Right lobe of liver (tissue), 4 donors: ENCODE results near the gene VSTM2L.

Experiments
- POLR2A ChIP-seq: fragments of 450-650 bp; IDR thresholded peaks from one replicate; pipeline ENCODE4 v1.6.1; 2017; ENCODE audit warnings: antibody characterized with exemption, mild to moderate bottlenecking
- TF ChIP-seq, protein P1 (sequence below), 4 donors: fragments of 200-600 bp in 3 of 4; fragments of 450-650 bp in 1 of 4; IDR thresholded peaks; one replicate each; pipeline versions ENCODE4 v1.5.1 to v1.8.0; 2016 to 2022; ENCODE audit warnings: antibody characterized with exemption in 4 of 4, mild to moderate bottlenecking in 2 of 4
- donor health status: DM: no; HTN: no; CAD: no.
- donor health status: DM: no; HTN: no; CAD: no.
- donor health status: DM: no; HTN: yes; CAD: no.

DNA sequence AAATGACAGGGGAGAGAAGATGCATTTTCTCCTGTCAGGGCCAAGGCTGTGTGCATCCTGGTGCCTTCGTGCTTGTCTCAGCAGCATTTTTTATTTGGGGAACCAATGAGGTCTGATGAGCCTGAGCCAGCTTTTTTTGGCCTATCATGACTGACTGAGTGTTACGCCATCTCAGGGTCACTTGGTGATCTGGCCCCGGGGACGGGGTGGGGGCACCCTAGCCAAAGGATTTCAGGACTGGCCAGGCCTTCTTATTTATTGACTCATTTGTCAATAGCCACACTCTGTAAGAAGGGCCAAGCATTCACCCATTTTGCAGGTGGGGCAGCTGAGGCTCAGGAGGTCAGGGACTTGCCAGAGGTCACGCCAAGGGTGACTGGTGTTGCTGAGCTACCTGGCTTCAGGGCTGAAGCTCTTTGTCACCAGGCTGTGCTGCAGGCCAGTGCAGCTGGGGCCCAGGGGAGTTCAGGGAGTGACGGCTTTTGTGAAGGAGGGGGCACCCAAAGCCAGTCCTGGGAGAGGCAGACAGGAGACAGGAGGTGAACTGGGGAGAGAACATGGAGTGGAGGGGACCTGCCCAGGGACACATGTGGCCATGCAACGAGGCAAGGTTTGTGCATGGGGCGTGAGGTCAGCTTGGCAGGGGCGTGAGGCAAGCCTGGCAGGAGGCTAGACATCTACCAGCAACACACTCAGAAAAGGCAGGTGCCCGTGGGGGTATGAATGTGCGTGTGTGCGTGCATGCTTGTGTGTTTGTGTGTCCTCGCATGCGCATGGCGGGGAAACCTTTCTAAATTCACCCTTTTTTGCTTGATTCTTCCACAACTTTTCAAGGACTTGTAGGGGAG, 31.1 kb downstream of the VSTM2L start:
- TF ChIP-seq, protein P1, sequence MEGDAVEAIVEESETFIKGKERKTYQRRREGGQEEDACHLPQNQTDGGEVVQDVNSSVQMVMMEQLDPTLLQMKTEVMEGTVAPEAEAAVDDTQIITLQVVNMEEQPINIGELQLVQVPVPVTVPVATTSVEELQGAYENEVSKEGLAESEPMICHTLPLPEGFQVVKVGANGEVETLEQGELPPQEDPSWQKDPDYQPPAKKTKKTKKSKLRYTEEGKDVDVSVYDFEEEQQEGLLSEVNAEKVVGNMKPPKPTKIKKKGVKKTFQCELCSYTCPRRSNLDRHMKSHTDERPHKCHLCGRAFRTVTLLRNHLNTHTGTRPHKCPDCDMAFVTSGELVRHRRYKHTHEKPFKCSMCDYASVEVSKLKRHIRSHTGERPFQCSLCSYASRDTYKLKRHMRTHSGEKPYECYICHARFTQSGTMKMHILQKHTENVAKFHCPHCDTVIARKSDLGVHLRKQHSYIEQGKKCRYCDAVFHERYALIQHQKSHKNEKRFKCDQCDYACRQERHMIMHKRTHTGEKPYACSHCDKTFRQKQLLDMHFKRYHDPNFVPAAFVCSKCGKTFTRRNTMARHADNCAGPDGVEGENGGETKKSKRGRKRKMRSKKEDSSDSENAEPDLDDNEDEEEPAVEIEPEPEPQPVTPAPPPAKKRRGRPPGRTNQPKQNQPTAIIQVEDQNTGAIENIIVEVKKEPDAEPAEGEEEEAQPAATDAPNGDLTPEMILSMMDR (IDR thresholded peaks at IDR 0.05), result no peak
- TF ChIP-seq POLR2A, result no peak
